Effector CD8-positive, alpha-beta T cell (primary cell): ENCODE results near the gene PSMB5.

Experiments used
- DNase-seq: peaks from one replicate; lab custom pipeline; 2025; lab: John Stamatoyannopoulos, UW

The PSMB5 gene

DNA sequence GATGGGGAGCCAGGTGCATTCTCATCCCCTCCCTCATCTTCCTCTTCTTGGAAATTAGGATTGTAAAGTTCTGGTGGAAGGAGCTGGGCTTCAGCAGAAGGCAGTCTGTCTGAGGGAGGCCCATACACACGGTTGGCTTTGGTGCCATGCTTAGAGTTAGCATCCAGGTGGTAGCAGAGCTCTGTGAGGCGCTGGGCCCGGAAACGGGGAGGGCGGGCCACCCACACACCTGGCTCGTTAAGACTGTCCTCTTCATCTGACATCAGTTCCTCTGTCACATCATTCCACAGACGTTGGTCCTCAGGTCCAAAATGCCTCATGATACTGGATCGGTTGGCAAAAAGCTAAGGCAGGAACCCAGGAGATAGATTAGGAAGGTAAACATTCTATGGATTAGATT is 47.4 kb downstream of the PSMB5 start:
- DNase-seq: no peak

DNA sequence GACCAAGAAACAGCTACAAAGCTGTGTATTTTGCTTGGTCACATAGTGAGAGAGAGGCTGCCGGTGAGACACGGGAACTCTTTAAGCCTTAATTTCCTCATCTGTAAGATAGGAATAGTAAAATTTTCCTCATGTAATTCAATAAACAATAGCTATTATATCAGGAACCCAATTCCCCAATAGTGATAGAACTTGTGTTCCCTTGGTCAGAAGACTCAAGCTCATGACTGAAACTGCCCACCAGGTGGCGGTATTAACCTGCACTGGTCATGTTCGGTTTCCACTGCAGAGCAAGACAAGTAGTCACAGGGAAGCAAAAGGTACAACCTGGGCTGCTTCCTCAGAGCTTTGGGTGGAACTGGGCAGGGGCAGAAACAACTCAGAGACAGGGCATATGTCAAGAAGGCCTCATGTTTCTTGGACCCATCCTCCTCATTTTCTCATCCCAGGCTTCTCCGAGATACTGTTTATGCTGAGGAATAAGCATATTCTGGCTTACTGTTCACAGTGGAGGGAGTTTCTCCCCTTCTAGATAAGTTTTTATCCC is 48.1 kb downstream of the PSMB5 start:
- DNase-seq: peak; percentile 78

DNA sequence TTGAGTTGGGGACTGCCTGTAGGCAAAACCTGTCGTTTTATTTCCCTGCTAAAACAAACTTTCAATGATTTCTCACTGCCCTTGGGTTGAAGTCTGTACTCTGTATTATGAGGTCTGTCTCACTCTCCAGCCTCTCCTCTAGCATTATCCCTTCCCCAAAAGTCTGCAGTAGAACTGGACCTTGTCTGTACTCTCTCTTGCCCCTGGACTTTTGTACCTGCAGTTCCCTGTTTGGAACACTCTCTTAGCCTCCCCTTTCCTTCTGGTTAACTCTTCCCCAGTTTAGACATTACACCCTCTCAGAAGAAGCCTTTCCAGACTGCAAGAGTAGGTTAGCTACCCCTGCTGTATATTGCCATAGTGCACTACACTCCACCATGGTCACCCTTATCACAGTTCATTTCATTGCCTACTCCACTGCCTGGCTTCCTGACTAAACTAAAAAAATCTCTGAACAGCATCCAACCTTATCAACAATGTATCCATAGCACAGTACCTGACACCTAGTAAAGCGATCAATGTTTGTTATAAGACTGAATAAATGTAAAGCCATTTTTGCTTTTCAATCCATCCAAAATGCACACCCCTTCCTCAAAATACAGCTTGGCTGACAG is 48.7 kb downstream of the PSMB5 start:
- no peak for DNase-seq

DNA sequence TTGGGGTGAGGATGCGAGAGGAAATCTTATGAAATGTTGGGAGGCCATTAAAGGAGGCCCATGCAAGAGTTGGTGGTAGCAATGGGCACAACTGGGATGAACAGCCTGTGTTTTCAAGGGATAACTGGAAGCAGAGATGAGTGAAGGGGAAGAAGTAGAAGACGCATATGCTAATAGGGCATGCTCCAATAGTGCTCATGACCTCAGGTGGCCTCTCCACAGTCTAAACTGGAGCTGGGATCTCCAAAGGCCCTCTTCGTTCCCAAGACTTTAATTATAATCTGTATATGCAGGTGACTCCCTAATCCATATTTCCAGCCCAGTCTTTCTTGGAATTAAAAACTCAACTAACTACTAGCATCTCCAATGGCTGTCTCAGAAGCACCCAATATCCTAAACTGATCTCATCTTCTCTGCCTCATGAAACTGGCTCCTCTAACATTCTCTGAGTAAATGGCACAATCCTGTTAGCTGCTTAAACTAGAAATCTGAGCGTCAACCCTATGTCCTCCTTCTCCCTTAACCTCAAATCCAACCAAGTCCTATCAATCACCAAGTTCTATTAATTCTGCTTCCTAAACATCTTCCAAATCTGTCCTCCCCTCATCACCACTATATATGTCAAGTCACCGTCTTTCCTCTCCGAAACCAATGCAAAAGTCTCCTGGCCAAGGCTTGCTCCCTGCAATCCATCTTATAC is 49.6 kb downstream of the PSMB5 start:
- DNase-seq: no peak

DNA sequence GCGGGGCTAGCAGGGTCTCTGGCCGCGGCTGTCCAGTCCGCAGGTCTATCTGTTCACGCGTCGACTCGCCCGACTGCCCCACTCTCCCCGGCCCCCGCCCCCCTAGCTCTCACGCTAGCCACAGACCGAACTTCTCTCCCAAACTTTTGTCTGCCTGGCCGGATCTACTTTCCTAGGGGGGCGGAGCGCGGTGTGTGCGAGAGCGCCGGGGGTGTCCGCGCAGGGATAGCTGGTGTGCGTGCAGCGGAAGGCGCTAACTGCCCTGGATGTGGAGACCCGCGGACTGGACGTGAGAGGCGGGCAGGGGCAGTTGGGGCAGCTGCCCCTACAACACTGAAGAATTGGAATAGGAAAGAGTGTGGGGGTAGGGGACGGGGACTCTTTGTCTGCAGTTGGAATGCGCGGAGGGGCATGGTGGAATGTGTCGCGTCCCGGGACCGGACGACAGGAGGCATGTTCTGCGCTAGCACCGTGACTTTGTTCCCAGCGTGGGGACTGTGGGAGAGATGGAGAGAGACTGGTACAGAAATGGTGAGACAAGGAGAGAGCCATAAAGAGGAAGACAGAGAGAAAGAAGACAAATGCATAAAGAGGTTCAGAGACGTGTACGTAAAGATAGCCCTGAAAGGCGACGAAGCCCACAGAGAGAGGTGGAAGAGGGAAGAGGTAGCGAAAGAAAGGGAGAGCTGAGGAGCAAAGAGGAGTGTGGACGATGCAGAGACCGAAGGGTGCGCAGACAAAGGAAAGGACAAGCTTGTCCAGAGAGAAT is 52.0 kb downstream of the PSMB5 start, which contains the start of gene AJUBA:
Gene AJUBA (minus strand): TSS at position 75 of the 769 bp plus-strand sequence. CDS start 285 bp downstream, outside the sequence.
- peak; percentile 60 for DNase-seq

DNA sequence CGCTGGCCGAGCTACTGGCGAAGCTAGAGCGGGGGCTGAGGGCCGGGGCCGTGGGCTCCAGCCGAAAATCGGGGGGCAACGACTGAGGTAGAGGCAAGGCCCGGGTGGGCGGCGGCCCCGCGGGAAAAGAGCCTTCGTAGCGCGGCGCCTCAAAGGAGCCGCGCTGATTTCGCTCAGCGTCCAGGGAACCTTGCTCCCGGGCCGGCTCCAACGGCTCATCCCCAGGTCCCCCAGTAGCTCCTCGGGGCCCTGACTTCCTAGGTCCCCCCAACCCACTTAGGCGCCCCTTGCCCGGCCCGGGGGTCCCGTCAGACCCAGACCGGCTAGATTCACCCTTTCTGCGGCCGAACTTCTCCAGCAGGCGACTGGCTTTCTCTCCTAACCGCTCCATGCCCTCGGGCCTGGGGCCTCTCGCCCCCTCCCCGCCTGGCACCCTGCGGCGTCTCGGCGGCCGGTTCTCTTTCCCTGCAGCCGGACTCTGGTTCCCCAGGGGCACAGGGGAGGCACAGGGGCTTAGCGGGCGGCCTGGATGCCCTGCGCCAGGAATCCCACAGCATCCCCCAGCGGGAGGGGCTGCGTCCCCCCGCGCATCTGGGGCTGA is 52.7 kb downstream of the PSMB5 start:
- no peak for DNase-seq

DNA sequence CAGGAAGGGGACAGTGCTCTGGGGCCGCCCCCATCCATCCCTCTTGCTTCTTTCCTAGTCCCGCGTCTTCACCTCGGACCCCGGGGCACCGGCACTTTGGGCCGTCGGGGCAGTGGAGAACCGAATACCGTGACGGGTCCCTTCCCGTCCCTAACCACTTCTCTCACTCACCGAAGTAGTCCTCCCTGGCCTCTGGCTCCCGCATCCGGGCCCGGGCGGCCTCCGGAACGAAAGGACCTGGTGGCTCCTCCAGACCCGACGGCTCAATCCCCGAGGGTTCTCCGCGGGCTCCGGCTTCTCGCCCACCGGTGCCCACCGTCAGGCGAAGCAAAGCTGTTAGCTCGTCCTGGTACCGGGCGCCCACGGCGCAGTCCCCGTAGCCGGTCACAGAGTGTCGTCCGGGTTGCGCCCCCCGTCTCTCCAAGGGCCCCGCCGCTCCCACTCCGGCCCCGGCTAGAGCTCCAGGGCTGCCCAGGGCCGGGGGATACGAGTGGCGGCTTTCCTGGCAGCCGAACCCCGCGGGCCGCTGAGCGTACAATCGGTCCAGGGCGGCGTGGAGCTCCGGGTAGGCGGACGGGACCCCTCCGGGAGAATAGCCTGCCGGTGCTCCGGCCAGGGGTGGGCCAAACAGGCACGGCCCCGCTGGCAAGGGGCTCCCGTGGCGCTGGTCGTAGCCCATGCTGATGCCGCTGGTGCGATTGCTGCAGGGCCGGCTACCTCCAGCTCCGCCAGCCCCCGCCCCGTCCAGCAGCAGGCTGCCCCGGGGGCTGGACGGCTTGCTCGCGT is 53.4 kb downstream of the PSMB5 start:
- peak; percentile 5 for DNase-seq

DNA sequence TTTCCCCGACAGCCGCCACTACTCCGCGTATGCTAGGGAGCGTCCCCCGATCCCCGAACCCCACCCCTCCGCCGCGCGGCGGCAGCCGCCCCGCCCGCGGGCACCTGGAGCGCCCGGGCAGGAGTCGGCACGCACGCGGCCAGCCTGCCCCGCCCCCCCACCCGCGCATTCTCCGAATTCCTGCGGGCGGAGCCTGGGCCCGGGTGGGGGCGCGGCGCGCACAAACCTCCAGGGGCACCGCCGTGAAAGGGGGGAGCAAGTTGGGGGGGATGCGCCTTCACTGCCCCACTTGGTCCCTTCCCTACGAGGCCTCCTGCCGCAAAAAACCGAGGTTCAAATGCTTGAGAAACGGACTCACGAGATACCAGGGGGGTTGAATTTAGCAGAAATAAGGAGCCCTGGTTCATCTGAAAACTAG is 54.0 kb downstream of the PSMB5 start:
- peak; percentile 35 for DNase-seq

DNA sequence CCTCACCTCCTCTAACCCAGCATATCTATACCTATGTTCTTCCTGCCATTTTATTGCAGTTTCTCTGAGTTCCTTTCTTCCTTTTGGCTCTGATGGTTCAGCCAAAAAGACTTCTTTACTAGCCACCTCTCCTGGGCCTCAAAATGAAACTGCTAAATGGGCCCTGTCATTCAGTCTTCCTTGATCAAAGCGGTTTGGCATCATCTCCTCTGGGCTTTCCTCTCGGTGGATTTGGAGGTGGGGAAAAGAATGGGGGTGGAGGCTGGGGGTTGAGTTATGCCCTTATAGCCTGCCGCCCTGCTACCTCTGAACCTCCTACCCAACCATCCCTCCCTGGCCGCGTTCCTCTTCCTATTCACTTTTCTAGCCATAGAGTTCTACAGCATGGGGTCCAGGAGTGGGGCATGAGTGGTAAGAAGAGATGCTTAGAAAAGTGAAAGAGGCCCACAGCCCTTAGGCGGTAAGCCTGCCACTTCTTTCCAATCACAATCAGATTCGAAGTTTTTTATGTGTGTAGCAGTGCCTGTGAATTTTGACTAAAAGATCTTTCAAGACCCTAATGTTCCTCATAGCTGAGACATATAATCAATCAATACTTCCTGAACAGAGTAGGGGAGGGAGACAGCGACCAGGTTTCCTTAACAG is 54.8 kb downstream of the PSMB5 start:
- no peak for DNase-seq

DNA sequence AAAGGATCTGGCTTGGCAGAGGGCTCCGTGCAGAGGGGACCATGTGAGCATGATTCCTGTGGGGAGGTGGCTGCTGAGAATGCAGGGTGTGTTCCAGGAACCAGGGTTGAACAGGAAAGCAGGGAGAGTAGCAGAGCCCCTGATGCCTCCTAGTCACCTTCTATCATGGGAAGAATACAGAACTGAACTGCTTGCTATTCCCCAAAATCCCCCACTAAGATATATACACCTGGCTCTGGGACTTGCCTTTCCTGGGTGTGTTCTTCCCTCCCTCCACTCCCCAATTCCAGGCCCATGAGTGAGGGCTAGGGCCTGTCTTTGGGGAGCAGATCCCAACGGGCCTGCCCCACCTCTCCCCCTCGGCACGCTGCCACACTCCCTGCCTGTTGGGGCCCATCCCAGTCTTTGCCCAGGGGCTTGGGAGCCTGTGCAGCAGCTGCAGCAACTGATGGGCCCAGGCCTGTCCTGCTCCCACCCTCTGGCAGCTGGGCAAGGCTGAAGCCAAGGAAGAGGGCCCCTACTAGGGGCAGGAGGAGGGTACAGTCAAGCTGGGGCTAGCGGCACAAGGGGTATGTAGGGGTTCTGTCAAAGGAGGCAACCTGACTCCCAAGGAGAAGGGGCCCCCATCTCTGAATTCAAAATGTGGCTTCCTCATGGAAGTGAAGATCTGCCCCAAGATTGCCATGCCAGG is 55.6 kb downstream of the PSMB5 start:
- no peak for DNase-seq

DNA sequence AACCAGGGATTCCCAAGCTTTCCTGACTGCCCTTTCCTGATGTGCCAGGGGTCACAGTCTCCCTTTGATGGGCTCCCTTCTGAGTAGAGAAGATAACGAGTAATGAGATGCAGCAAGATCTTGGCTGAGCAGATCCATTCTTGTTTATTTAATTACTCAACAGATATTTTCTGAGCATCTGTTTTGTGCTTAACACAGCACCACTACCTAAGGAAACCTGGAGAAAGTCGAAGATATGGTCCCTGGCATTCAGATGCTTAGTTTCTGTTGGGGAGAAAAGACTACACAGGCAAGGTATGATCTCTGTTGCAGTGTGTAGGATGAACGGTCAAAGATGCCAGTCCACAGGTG is 56.2 kb downstream of the PSMB5 start:
- no peak for DNase-seq

DNA sequence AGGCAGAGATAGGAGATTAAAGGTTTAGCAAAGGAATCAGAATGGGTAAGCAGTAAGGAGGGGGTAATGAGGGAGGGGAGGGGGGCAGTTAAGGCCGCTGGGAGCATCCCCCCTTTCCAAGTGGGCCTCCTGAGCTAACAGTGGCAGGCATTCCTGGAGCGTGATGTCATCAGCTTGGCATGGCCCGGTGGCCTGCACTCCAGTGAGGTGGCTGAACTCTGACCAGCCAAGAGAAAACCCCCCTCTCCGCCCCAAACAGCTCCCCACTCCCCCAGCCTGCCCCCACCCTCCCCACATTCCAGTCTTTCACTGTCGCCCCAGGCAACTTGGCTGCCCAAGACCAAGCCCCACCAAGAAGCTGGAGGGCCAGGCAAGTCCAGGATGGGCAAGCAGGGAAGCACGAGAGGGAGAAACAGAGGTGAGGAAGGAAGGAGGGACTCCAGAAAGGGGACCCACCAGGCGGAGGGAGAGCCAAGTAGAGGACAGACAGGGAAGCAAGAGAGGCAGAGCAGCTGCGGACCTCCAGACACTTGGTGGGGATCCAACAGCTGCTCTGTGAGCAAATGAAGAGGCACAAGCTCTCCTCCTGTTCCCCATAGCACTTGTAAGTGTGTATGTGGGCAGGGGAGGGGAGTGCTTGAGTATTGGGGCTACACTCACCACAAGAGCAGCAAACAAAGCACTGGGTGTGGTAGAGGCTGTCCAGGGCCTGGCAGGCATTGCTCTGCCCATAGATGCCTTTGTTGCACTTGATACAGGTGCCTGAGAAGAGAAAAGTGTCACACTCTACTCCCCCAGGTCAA is 56.8 kb downstream of the PSMB5 start:
- no peak for DNase-seq

DNA sequence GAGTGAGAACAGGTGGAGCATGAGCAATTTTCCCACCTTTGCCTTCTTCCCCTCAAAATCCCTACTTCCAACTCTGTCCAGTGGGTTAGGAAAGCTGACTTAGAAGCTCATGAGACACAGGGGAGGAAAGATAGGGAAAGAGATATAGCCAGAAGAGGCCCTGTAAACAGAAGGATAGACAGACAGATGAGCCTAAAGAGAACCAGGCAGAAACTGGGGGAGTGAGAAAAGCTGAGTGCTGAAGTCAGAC is 57.3 kb downstream of the PSMB5 start:
- DNase-seq: no peak

DNA sequence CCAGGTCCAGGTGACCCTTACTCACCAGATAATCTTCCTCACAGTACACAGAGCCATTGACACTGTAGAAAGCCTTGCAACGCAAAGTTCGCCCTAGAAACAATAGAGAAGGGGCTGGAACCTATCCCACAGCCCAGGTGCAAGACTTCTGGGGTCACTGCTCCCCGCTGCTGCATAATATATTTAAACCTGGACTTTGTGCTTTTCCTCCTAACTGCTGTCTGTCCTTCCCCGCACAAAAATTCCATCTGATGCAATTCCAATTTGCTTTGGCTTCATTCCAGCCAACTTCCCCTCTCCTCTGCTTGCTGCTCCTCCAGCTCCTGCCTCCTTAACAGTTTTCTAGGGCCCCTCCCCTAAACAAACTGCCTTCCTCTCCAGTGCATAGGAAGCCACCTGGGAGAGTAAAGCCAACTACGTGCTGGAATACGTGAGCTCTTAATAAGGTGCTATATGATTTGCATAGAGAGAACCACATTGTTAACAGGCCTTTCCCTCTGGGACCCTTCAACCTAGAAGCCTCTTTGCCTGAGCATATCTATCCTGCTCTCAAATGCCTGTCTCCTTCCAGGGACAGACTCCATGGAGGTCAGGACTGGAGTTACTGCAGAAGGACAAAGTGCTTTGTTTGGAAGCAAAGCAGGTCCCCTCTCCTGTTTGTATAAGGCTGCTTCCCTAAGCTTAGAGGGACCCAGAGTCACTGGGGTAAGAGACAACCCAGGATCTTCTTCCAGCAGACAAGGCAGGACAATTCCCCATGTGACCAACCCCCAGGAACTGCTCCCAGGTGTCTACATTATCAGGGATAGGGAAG is 57.9 kb downstream of the PSMB5 start:
- no peak for DNase-seq
